Aorta (tissue), 5 donors: Measurements from ENCODE around the gene POGZ. TPM values are rescaled to one million over a fixed set of nuclear protein-coding genes. Genes with fewer than 3 reads are reported as not detected.

ENCODE experiments used
- ATAC-seq: fragments of 200-7000 bp; cut with Tn5 transposase; one replicate; pipeline ENCODE4 v1.9.1; 2022; ENCODE audit warnings: moderate library complexity; ENCODE audit not compliant: low FRiP score
- DNase-seq, 2 donors: peaks; one replicate each; pipeline ENCODE4 v3.0.0-alpha.2; 2020
- H3K27ac ChIP-seq, 2 donors: one replicate each; pipeline ENCODE4 v1.5.1; 2013; ENCODE audit warnings: low read length in 2 of 2, mild to moderate bottlenecking in 2 of 2, moderate library complexity in 2 of 2, control low read depth in 1 of 2, inconsistent platforms in 1 of 2, low read depth in 1 of 2
- H3K27me3 ChIP-seq, 2 donors: one replicate each; pipeline ENCODE4 v1.6.1; 2013; ENCODE audit warnings: control low read depth in 1 of 2, low read length in 1 of 2, mild to moderate bottlenecking in 1 of 2, moderate library complexity in 1 of 2; ENCODE audit not compliant: insufficient read depth in 2 of 2, control insufficient read depth in 1 of 2
- H3K36me3 ChIP-seq, 2 donors: one replicate each; pipeline ENCODE4 v1.6.1; 2013; ENCODE audit warnings: control low read depth in 1 of 2, low read length in 1 of 2, mild to moderate bottlenecking in 1 of 2; ENCODE audit not compliant: insufficient read depth in 2 of 2, control insufficient read depth in 1 of 2
- H3K4me1 ChIP-seq, 2 donors: one replicate each; pipeline ENCODE4 v1.6.1; 2013; ENCODE audit warnings: low read length in 2 of 2, control low read depth in 1 of 2, mild to moderate bottlenecking in 1 of 2, moderate library complexity in 1 of 2; ENCODE audit not compliant: insufficient read depth in 2 of 2, control insufficient read depth in 1 of 2
- H3K4me3 ChIP-seq, 2 donors: one replicate each; pipeline ENCODE4 v1.5.1; 2013; ENCODE audit warnings: low read length in 2 of 2, control low read depth in 1 of 2, mild to moderate bottlenecking in 1 of 2
- H3K9me3 ChIP-seq: one replicate; pipeline ENCODE4 v1.6.1; 2013; ENCODE audit warnings: mild to moderate bottlenecking, low read length; ENCODE audit not compliant: control insufficient read depth
- WGBS, 2 donors: extraction: QIAGEN DNeasy Blood & Tissue Kit; methylation state at CpG; one replicate each; pipeline ENCODE4 v1.1.7; 2013; 5-methylcytosine and 5-hydroxymethylcytosine counted together
- intact Hi-C, 2 donors: fragments of 100-400 bp; cut with DNase I; formaldehyde crosslinking; loops; one replicate each; pipeline versions ENCODE4 v1.14.2 to v1.15.0; 2022
- polyA plus RNA-seq, 2 donors: library from polyadenylated mRNA; stranded (reverse); fragments of 200-250 nt; gene quantifications; one replicate each; pipeline ENCODE4 v1.2.3, GENCODE V29; 2013
- total RNA-seq, 2 donors: library from RNA; stranded (reverse); fragmentation: NEBNext Ultra II Directional; extraction: Animal tissue kit (Norgen Biotek cat#: 25700); gene quantifications; one replicate each; pipeline ENCODE4 v1.2.1, GENCODE V29; 2021
- donor health status: healthy with polysubstance abuse.
- donor health status: Bipolar disorder and iron deficiency.
- donor health status: DM: no; HTN: no; CAD: no.
- donor health status: DM: no; HTN: no; CAD: no.
- donor health status: DM: yes; HTN: yes; CAD: no.

POGZ gene
- total and polyA plus RNA-seq, 4 donors, result 11.6 to 144 (median 65.3) TPM

- H3K36me3 ChIP-seq, result no peaks in the 10 kb centered on the region
- intact Hi-C loops, result no loop called here
- DNase-seq, result no peak
- no peak overlapping the region for H3K4me3 ChIP-seq
- no peaks in the 10 kb centered on the region for H3K4me1 ChIP-seq
- H3K27ac ChIP-seq, result no peak overlapping the region
- no peaks in the 10 kb centered on the region for H3K9me3 ChIP-seq
- no peak for ATAC-seq
- no peaks in the 10 kb centered on the region for H3K27me3 ChIP-seq
- 63 to 69% methylated on average over 5 of the region's 5 CpGs for WGBS, 2 donors
Measured at GRCh38 chr1:151479462-151479861, 20.2 kb upstream of the POGZ start.

GRCh38 chr1:151478923-151479322, 19.6 kb upstream of the POGZ start:
- intact Hi-C loops, result no loop called here
- Histone ChIP-seq H3K9me3 (no peaks in the 10 kb centered on the region), H3K4me3 (no peak overlapping the region), H3K36me3 (no peaks in the 10 kb centered on the region), H3K27me3 (no peaks in the 10 kb centered on the region), H3K27ac (no peak overlapping the region), H3K4me1 (no peaks in the 10 kb centered on the region)
- DNase-seq (no peak), ATAC-seq (no peak)
- WGBS, 2 donors, result 80 to 83% methylated on average over 2 of the region's 2 CpGs

DNA sequence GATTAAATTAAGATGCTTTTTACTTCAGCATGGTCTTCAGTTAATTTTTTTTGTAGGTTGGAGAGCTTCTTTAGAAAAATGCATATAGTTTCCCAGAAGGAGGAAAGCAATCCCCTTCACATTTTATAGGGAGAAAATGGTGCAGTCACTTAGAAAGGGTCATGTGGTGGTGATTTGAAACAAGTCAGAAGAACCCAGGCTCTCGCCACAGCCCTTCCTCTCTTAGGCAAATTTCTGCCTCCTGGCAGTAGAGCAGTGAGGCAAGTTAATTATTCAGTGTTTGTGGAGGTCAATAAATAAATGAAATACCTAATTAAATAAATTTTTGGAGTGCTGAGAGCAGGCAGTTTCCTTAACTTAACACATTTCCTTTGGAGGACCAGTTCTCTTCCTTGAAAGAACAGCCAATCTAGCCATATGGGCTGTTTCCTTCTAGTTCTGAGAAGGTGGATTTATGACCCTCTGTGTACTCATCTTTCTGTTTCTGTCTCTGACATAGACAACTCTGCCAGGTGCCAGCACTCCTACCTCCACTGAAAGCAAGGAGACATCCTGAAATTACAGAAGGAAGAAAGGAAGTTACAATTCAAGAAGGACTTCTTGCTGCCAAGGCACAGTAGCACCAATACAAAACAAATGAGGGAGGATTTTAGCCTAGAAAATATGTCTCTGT, 19.0 kb upstream of the POGZ start:
- 93 to 98% methylated on average over 1 of the region's 1 CpG for WGBS, 2 donors
- Histone ChIP-seq H3K27ac (no peak overlapping the region), H3K4me3 (no peak overlapping the region), H3K36me3 (no peaks in the 10 kb centered on the region), H3K27me3 (no peaks in the 10 kb centered on the region), H3K9me3 (no peaks in the 10 kb centered on the region), H3K4me1 (no peaks in the 10 kb centered on the region)
- ATAC-seq, result no peak
- no peak for DNase-seq
- intact Hi-C loops, result no loop called here

GRCh38 chr1:151477066-151477465, 17.8 kb upstream of the POGZ start:
- ATAC-seq (no peak), DNase-seq (no peak)
- Histone ChIP-seq H3K4me1 (no peaks in the 10 kb centered on the region), H3K27ac (no peak overlapping the region), H3K9me3 (no peaks in the 10 kb centered on the region), H3K4me3 (no peak overlapping the region), H3K36me3 (no peaks in the 10 kb centered on the region), H3K27me3 (no peaks in the 10 kb centered on the region)
- 87 to 90% methylated on average over 3 of the region's 3 CpGs for WGBS, 2 donors
- intact Hi-C loops, result no loop called here

- no peaks in the 10 kb centered on the region for H3K9me3 ChIP-seq
- ATAC-seq (no peak), DNase-seq (no peak)
- no peak overlapping the region for H3K4me3 ChIP-seq
- no peak overlapping the region for H3K27ac ChIP-seq
- H3K36me3 ChIP-seq, result no peaks in the 10 kb centered on the region
- no peaks in the 10 kb centered on the region for H3K4me1 ChIP-seq
- 80 to 87% methylated on average over 6 of the region's 6 CpGs for WGBS, 2 donors
- intact Hi-C loops, result no loop called here
- H3K27me3 ChIP-seq, result no peaks in the 10 kb centered on the region
Measured at GRCh38 chr1:151476083-151476482, 16.8 kb upstream of the POGZ start.

GRCh38 chr1:151475175-151475574, 15.9 kb upstream of the POGZ start:
- intact Hi-C loops, result no loop called here
- no peaks in the 10 kb centered on the region for H3K9me3 ChIP-seq
- WGBS, 2 donors, result 75 to 90% methylated on average over 1 of the region's 1 CpG
- ATAC-seq (no peak), DNase-seq (no peak)
- no peak overlapping the region for H3K4me3 ChIP-seq
- no peaks in the 10 kb centered on the region for H3K36me3 ChIP-seq
- H3K27ac ChIP-seq, result no peak overlapping the region
- no peaks in the 10 kb centered on the region for H3K27me3 ChIP-seq
- H3K4me1 ChIP-seq, result no peaks in the 10 kb centered on the region

GRCh38 chr1:151474745-151475144, 15.5 kb upstream of the POGZ start:
- Histone ChIP-seq H3K9me3 (no peaks in the 10 kb centered on the region), H3K4me3 (no peak overlapping the region), H3K27me3 (no peaks in the 10 kb centered on the region), H3K27ac (no peak overlapping the region), H3K36me3 (no peaks in the 10 kb centered on the region), H3K4me1 (no peaks in the 10 kb centered on the region)
- no peak for ATAC-seq
- intact Hi-C loops, result no loop called here
- 88 to 93% methylated on average over 3 of the region's 3 CpGs for WGBS, 2 donors
- no peak for DNase-seq

- intact Hi-C loops, result loop anchor here (1.0 kb wide), 1 partner anchor 14 kb away; the partner anchor contains the start of gene POGZ (in 2 of the 2)
- H3K27ac ChIP-seq, result peak overlapping the region; percentile 5 to 43
- DNase-seq, result peak; percentile 53 to 83
- WGBS, 2 donors, result 3% methylated on average over 35 to 36 of the region's 36 CpGs
- no peaks in the 10 kb centered on the region for H3K9me3 ChIP-seq
- H3K27me3 ChIP-seq, result no peaks in the 10 kb centered on the region
- no peaks in the 10 kb centered on the region for H3K36me3 ChIP-seq
- no peaks in the 10 kb centered on the region for H3K4me1 ChIP-seq
- ATAC-seq, result peak; percentile 76
- H3K4me3 ChIP-seq, result peak overlapping the region; percentile 23 to 83
Measured at GRCh38 chr1:151472856-151473731, 13.8 kb upstream of the POGZ start.

DNA sequence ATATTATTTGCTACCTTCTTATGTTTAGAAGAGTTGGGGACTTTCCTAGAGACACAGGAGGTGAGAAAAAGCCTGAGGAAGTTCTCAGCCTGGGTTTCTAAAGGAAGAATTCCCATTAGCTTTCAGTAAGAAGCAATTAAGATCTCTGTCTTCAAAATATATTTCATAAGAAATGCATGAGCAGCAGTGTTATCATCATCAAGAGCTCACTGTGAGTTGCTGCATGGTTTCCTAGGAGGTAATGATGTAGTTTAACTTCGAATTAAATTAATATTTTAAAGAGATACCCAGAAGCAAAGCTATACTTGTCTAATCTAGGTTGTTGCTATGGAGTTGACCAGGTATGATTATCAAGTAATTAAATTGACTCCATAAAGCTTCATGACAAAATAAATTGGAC, 5.7 kb upstream of the POGZ start:
- 58 to 59% methylated on average over 1 of the region's 1 CpG for WGBS, 2 donors
- no peaks in the 10 kb centered on the region for H3K27me3 ChIP-seq
- H3K4me1 ChIP-seq, result no peaks in the 10 kb centered on the region
- H3K9me3 ChIP-seq, result no peaks in the 10 kb centered on the region
- DNase-seq, result no peak
- intact Hi-C loops, result no loop called here
- H3K4me3 ChIP-seq, result no peak overlapping the region
- ATAC-seq, result no peak
- no peaks in the 10 kb centered on the region for H3K36me3 ChIP-seq
- H3K27ac ChIP-seq, result no peak overlapping the region
